GM12891 (cell line): ENCODE data around the gene DPRX.

ENCODE experiments used
- POLR2A ChIP-seq: IDR thresholded peaks from 2 replicates; pipeline ENCODE4 v1.6.1; 2011; ENCODE audit warnings: low read depth, low read length, control low read depth
- POLR2AphosphoS5 ChIP-seq: IDR thresholded peaks from 2 replicates; pipeline ENCODE4 v1.6.1; 2011; ENCODE audit warnings: low read depth, low read length, control low read depth

DNA sequence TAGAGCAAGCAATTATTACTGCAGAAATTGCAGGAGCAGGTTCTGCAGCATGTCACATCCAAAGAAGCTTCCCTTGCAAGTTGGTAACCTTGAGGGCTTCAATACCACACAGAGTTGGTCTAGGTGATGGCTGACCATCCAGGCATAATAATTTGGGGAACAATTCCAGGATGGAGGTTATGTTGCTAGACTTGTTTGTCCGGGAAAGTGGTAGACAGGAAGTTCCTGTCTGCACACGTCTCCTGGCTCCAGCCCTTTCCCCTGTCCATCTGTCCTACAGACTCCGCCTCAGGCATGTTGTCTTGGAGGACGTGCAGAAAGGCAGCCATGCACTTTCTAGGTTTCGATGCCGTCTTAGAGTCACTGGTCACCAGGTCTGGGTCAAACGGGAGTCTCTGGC is 26.0 kb downstream of the DPRX start:
- no peak for TF ChIP-seq POLR2A
- TF ChIP-seq POLR2AphosphoS5: no peak
